ENCODE measurements around the gene PHF14.

The PHF14 gene

GRCh38 chr7:11203683-11204082 is 230.0 kb downstream of the PHF14 start:
- DNase-seq: peak; percentile 32
- peak overlapping the region; percentile 38 to 68 for H3K18ac ChIP-seq (ENCODE audit: low read depth in 1 of 2, low read length in 2 of 2)
- no peak overlapping the region for H2AK5ac ChIP-seq (ENCODE audit: low read length, severe bottlenecking)
- H3K4ac ChIP-seq (ENCODE audit: low read depth in 1 of 2, low read length in 2 of 2): peak overlapping the region in 1 of 2 experiments; percentile 20
- no peak overlapping the region for H2BK15ac ChIP-seq (ENCODE audit: low read depth, poor library complexity, severe bottlenecking)
- peaks cover 0 to 14% of the 10 kb centered on the region in 2 experiments for H3K36me3 ChIP-seq (ENCODE audit: control insufficient read depth in 1 of 2, insufficient read depth in 2 of 2, low read depth in 1 of 2, low read length in 2 of 2)
- no peak overlapping the region for H3K27ac ChIP-seq (ENCODE audit: low read length, poor library complexity, severe bottlenecking)
- H3K4me1 ChIP-seq (ENCODE audit: control insufficient read depth, insufficient read depth, low read depth, low read length): peaks cover 6% of the 10 kb centered on the region
- peak overlapping the region in 1 of 2 experiments; percentile 55 for H2BK12ac ChIP-seq (ENCODE audit: low read length in 2 of 2)
- no peak overlapping the region for H2AFZ ChIP-seq (ENCODE audit: low read depth, low read length)
- no peak overlapping the region for H3K4me2 ChIP-seq (ENCODE audit: low read length, poor library complexity, severe bottlenecking)
- H2BK120ac ChIP-seq (ENCODE audit: low read depth, low read length): no peak overlapping the region
- H3K14ac ChIP-seq (ENCODE audit: low read length in 2 of 2): peak overlapping the region in 1 of 2 experiments; percentile 11
- H3K9me3 ChIP-seq (ENCODE audit: control insufficient read depth, low read length): no peaks in the 10 kb centered on the region
- WGBS: 68% methylated on average over 3 of the region's 3 CpGs
- H2BK5ac ChIP-seq (ENCODE audit: low read depth, low read length, poor library complexity, severe bottlenecking): no peak overlapping the region
- no peak overlapping the region for H3K23ac ChIP-seq (ENCODE audit: low read length in 2 of 2)
- H3K9ac ChIP-seq (ENCODE audit: low read length): no peak overlapping the region
- H3K4me3 ChIP-seq (ENCODE audit: insufficient read depth in 1 of 2, low read depth in 1 of 2, low read length in 2 of 2): no peak overlapping the region
- peak overlapping the region; percentile 5 for H4K91ac ChIP-seq (ENCODE audit: low read length)
- H3K27me3 ChIP-seq (ENCODE audit: control insufficient read depth in 1 of 2, insufficient read depth in 1 of 2, low read length in 2 of 2): no peaks in the 10 kb centered on the region
- no peak overlapping the region for H4K8ac ChIP-seq (ENCODE audit: low read length)
- no peaks in the 10 kb centered on the region for H3K79me1 ChIP-seq (replicated peaks; ENCODE audit: low read length, poor library complexity, severe bottlenecking)

- Histone ChIP-seq H2BK12ac (ENCODE audit: low read length in 2 of 2) (no peak overlapping the region), H3K18ac (ENCODE audit: low read depth in 1 of 2, low read length in 2 of 2) (no peak overlapping the region), H3K4me1 (ENCODE audit: control insufficient read depth, insufficient read depth, low read depth, low read length) (peaks cover 6% of the 10 kb centered on the region), H3K27ac (ENCODE audit: low read length, poor library complexity, severe bottlenecking) (no peak overlapping the region), H3K9ac (ENCODE audit: low read length) (no peak overlapping the region), H3K79me1 (replicated peaks; ENCODE audit: low read length, poor library complexity, severe bottlenecking) (no peaks in the 10 kb centered on the region), H3K4me3 (ENCODE audit: insufficient read depth in 1 of 2, low read depth in 1 of 2, low read length in 2 of 2) (no peak overlapping the region), H3K4me2 (ENCODE audit: low read length, poor library complexity, severe bottlenecking) (no peak overlapping the region), H4K91ac (ENCODE audit: low read length) (no peak overlapping the region), H2BK5ac (ENCODE audit: low read depth, low read length, poor library complexity, severe bottlenecking) (no peak overlapping the region), H3K27me3 (ENCODE audit: control insufficient read depth in 1 of 2, insufficient read depth in 1 of 2, low read length in 2 of 2) (no peaks in the 10 kb centered on the region), H3K9me3 (ENCODE audit: control insufficient read depth, low read length) (no peaks in the 10 kb centered on the region), H2AFZ (ENCODE audit: low read depth, low read length) (no peak overlapping the region), H3K4ac (ENCODE audit: low read depth in 1 of 2, low read length in 2 of 2) (no peak overlapping the region), H3K36me3 (ENCODE audit: control insufficient read depth in 1 of 2, insufficient read depth in 2 of 2, low read depth in 1 of 2, low read length in 2 of 2) (peaks cover 0 to 6% of the 10 kb centered on the region in 2 experiments), H2BK15ac (ENCODE audit: low read depth, poor library complexity, severe bottlenecking) (no peak overlapping the region), H3K14ac (ENCODE audit: low read length in 2 of 2) (no peak overlapping the region), H2BK120ac (ENCODE audit: low read depth, low read length) (no peak overlapping the region), H4K8ac (ENCODE audit: low read length) (no peak overlapping the region), H2AK5ac (ENCODE audit: low read length, severe bottlenecking) (no peak overlapping the region), H3K23ac (ENCODE audit: low read length in 2 of 2) (no peak overlapping the region)
- no CpG with 5 or more reads among the region's 4 CpGs for WGBS
- DNase-seq: no peak
Measured at GRCh38 chr7:11206177-11206899, 232.7 kb downstream of the PHF14 start.

- Histone ChIP-seq H3K23ac (ENCODE audit: low read length in 2 of 2) (no peak overlapping the region), H3K27me3 (ENCODE audit: control insufficient read depth in 1 of 2, insufficient read depth in 1 of 2, low read length in 2 of 2) (no peaks in the 10 kb centered on the region), H2BK120ac (ENCODE audit: low read depth, low read length) (no peak overlapping the region), H3K79me1 (replicated peaks; ENCODE audit: low read length, poor library complexity, severe bottlenecking) (no peaks in the 10 kb centered on the region), H4K91ac (ENCODE audit: low read length) (no peak overlapping the region), H3K4ac (ENCODE audit: low read depth in 1 of 2, low read length in 2 of 2) (peak overlapping the region in 1 of 2 experiments; percentile 7), H2BK12ac (ENCODE audit: low read length in 2 of 2) (peak overlapping the region in 1 of 2 experiments; percentile 37), H2BK5ac (ENCODE audit: low read depth, low read length, poor library complexity, severe bottlenecking) (no peak overlapping the region), H3K14ac (ENCODE audit: low read length in 2 of 2) (no peak overlapping the region), H2AK5ac (ENCODE audit: low read length, severe bottlenecking) (no peak overlapping the region), H3K4me3 (ENCODE audit: insufficient read depth in 1 of 2, low read depth in 1 of 2, low read length in 2 of 2) (no peak overlapping the region), H3K9me3 (ENCODE audit: control insufficient read depth, low read length) (no peaks in the 10 kb centered on the region), H3K9ac (ENCODE audit: low read length) (no peak overlapping the region), H3K4me1 (ENCODE audit: control insufficient read depth, insufficient read depth, low read depth, low read length) (peaks cover 6% of the 10 kb centered on the region), H2AFZ (ENCODE audit: low read depth, low read length) (no peak overlapping the region), H3K18ac (ENCODE audit: low read depth in 1 of 2, low read length in 2 of 2) (no peak overlapping the region), H4K8ac (ENCODE audit: low read length) (peak overlapping the region; percentile 20), H2BK15ac (ENCODE audit: low read depth, poor library complexity, severe bottlenecking) (no peak overlapping the region), H3K36me3 (ENCODE audit: control insufficient read depth in 1 of 2, insufficient read depth in 2 of 2, low read depth in 1 of 2, low read length in 2 of 2) (peaks cover 0 to 6% of the 10 kb centered on the region in 2 experiments), H3K4me2 (ENCODE audit: low read length, poor library complexity, severe bottlenecking) (no peak overlapping the region), H3K27ac (ENCODE audit: low read length, poor library complexity, severe bottlenecking) (no peak overlapping the region)
- 100% methylated on average over 2 of the region's 3 CpGs for WGBS
- no peak for DNase-seq
Measured at GRCh38 chr7:11207565-11207964, 233.9 kb downstream of the PHF14 start.

GRCh38 chr7:11208883-11209465 is 235.3 kb downstream of the PHF14 start:
- Histone ChIP-seq H3K4me3 (ENCODE audit: insufficient read depth in 1 of 2, low read depth in 1 of 2, low read length in 2 of 2) (no peak overlapping the region), H3K36me3 (ENCODE audit: control insufficient read depth in 1 of 2, insufficient read depth in 2 of 2, low read depth in 1 of 2, low read length in 2 of 2) (peaks cover 0 to 6% of the 10 kb centered on the region in 2 experiments), H4K8ac (ENCODE audit: low read length) (no peak overlapping the region), H3K27me3 (ENCODE audit: control insufficient read depth in 1 of 2, insufficient read depth in 1 of 2, low read length in 2 of 2) (no peaks in the 10 kb centered on the region), H2BK5ac (ENCODE audit: low read depth, low read length, poor library complexity, severe bottlenecking) (no peak overlapping the region), H4K91ac (ENCODE audit: low read length) (no peak overlapping the region), H3K14ac (ENCODE audit: low read length in 2 of 2) (no peak overlapping the region), H3K4ac (ENCODE audit: low read depth in 1 of 2, low read length in 2 of 2) (no peak overlapping the region), H2BK120ac (ENCODE audit: low read depth, low read length) (no peak overlapping the region), H3K23ac (ENCODE audit: low read length in 2 of 2) (no peak overlapping the region), H2AK5ac (ENCODE audit: low read length, severe bottlenecking) (no peak overlapping the region), H2BK12ac (ENCODE audit: low read length in 2 of 2) (no peak overlapping the region), H3K79me1 (replicated peaks; ENCODE audit: low read length, poor library complexity, severe bottlenecking) (no peaks in the 10 kb centered on the region), H2AFZ (ENCODE audit: low read depth, low read length) (no peak overlapping the region), H3K4me2 (ENCODE audit: low read length, poor library complexity, severe bottlenecking) (no peak overlapping the region), H2BK15ac (ENCODE audit: low read depth, poor library complexity, severe bottlenecking) (no peak overlapping the region), H3K18ac (ENCODE audit: low read depth in 1 of 2, low read length in 2 of 2) (no peak overlapping the region), H3K9ac (ENCODE audit: low read length) (no peak overlapping the region), H3K4me1 (ENCODE audit: control insufficient read depth, insufficient read depth, low read depth, low read length) (peaks cover 1% of the 10 kb centered on the region), H3K27ac (ENCODE audit: low read length, poor library complexity, severe bottlenecking) (no peak overlapping the region), H3K9me3 (ENCODE audit: control insufficient read depth, low read length) (no peaks in the 10 kb centered on the region)
- 85% methylated on average over 3 of the region's 5 CpGs for WGBS
- no peak for DNase-seq
